Measurements from ENCODE around the gene APBA1.

The APBA1 gene

DNA sequence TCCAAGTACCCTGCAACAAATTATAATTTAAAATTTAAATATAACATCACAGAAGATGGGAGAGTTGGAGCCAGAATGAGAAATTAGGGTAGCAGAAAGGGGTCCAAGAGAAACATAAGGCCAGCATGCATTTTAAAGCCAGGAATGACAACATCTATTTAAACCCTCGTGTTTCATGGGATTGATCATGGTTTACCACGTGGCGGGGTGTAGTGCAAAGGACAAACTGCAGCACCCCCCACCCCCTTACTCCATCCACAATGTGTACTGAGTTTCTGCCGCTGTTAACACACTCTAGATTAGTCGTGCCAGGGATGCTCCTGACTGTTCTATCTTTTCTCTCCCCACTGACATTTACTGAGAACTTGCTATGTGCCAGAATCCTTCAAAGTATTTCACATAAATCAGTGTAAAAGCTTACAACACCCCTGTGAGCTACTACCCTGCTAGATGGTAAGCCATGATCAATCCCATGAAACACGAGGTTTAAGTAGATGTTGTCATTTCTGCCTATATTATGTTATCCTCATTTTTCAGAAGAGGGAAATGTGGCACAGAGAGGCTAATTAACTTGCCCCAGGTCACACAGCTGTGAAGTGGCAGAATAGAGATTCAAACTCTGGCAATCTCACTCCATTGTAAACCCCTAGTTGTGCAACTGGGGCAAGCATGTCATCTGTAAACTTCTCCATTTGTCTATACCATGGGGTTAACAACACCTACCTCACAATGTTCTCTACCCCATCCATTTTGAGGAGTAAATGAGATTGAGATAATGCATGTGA, 210.9 kb downstream of the APBA1 start:
- Histone ChIP-seq H3K27ac (replicated peaks) (no peak overlapping the region), H3K4me3 (replicated peaks; ENCODE audit: insufficient read depth, low read length) (no peak overlapping the region), H3K27me3 (ENCODE audit: insufficient read depth, poor library complexity, severe bottlenecking) (no peaks in the 10 kb centered on the region)
- no peak for DNase-seq (ENCODE audit: low read depth in 1 of 2, low spot score in 1 of 2)
- TF ChIP-seq SPI1 (IDR thresholded peaks at IDR 0.05; ENCODE audit: borderline replicate concordance, low read depth) (no peak), POLR2AphosphoS5 (IDR thresholded peaks at IDR 0.05; ENCODE audit: low read depth) (no peak), GABPA (IDR thresholded peaks at IDR 0.05; ENCODE audit: low read depth) (no peak)
- TF ChIP-seq, protein P1, sequence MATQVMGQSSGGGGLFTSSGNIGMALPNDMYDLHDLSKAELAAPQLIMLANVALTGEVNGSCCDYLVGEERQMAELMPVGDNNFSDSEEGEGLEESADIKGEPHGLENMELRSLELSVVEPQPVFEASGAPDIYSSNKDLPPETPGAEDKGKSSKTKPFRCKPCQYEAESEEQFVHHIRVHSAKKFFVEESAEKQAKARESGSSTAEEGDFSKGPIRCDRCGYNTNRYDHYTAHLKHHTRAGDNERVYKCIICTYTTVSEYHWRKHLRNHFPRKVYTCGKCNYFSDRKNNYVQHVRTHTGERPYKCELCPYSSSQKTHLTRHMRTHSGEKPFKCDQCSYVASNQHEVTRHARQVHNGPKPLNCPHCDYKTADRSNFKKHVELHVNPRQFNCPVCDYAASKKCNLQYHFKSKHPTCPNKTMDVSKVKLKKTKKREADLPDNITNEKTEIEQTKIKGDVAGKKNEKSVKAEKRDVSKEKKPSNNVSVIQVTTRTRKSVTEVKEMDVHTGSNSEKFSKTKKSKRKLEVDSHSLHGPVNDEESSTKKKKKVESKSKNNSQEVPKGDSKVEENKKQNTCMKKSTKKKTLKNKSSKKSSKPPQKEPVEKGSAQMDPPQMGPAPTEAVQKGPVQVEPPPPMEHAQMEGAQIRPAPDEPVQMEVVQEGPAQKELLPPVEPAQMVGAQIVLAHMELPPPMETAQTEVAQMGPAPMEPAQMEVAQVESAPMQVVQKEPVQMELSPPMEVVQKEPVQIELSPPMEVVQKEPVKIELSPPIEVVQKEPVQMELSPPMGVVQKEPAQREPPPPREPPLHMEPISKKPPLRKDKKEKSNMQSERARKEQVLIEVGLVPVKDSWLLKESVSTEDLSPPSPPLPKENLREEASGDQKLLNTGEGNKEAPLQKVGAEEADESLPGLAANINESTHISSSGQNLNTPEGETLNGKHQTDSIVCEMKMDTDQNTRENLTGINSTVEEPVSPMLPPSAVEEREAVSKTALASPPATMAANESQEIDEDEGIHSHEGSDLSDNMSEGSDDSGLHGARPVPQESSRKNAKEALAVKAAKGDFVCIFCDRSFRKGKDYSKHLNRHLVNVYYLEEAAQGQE (IDR thresholded peaks at IDR 0.05; ENCODE audit: insufficient replicate concordance, low read depth), result no peak
- TF ChIP-seq, protein P2, sequence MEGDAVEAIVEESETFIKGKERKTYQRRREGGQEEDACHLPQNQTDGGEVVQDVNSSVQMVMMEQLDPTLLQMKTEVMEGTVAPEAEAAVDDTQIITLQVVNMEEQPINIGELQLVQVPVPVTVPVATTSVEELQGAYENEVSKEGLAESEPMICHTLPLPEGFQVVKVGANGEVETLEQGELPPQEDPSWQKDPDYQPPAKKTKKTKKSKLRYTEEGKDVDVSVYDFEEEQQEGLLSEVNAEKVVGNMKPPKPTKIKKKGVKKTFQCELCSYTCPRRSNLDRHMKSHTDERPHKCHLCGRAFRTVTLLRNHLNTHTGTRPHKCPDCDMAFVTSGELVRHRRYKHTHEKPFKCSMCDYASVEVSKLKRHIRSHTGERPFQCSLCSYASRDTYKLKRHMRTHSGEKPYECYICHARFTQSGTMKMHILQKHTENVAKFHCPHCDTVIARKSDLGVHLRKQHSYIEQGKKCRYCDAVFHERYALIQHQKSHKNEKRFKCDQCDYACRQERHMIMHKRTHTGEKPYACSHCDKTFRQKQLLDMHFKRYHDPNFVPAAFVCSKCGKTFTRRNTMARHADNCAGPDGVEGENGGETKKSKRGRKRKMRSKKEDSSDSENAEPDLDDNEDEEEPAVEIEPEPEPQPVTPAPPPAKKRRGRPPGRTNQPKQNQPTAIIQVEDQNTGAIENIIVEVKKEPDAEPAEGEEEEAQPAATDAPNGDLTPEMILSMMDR (IDR thresholded peaks at IDR 0.05; ENCODE audit: insufficient read depth, low read length), result no peak

DNA sequence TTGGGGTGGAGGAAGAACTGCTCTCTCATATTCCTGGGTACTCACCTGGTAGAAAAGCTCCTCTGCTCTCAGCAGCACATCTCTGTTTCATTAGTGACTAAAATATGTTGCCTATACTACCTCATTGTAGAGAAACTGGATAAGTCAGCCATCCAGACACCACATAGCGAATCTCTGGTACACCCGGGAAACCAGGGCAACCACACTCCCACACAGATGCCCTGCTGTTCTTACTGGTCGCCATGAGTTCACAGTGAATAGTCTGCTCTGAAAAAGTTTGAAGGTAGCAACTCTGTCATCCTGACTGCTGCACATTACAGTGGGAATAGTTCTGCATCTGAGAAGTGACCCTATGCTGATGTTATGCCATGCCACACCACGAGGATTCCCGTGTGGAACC, 212.2 kb downstream of the APBA1 start:
- H3K27ac ChIP-seq (replicated peaks), result no peak overlapping the region
- TF ChIP-seq SPI1 (IDR thresholded peaks at IDR 0.05; ENCODE audit: borderline replicate concordance, low read depth) (no peak), GABPA (IDR thresholded peaks at IDR 0.05; ENCODE audit: low read depth) (no peak), POLR2AphosphoS5 (IDR thresholded peaks at IDR 0.05; ENCODE audit: low read depth) (no peak)
- TF ChIP-seq, protein P1 (IDR thresholded peaks at IDR 0.05; ENCODE audit: insufficient replicate concordance, low read depth), result no peak
- TF ChIP-seq, protein P2 (IDR thresholded peaks at IDR 0.05; ENCODE audit: insufficient read depth, low read length), result no peak
- H3K4me3 ChIP-seq (replicated peaks; ENCODE audit: insufficient read depth, low read length), result no peak overlapping the region
- no peak for DNase-seq (ENCODE audit: low read depth in 1 of 2, low spot score in 1 of 2)
- H3K27me3 ChIP-seq (ENCODE audit: insufficient read depth, poor library complexity, severe bottlenecking), result no peaks in the 10 kb centered on the region

DNA sequence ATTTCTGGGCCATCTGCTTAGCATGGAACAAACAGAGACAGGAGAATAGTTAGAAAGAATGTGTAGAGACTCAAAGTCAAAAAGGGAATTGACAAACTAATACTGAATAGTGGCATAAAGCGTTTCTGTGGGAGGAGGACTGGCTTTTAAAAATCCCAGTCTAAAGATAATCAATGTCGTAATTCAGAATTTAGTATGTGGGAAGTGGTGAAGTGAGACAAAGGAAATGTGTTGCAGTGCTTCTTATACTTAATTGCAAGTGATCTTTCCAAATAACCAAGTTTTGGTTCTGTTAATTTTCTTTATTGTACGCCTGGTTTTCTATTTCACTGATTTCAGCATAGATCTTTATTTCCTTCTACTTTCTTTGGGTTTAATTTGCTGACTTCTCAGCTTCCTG, 214.0 kb downstream of the APBA1 start:
- TF ChIP-seq SPI1 (IDR thresholded peaks at IDR 0.05; ENCODE audit: borderline replicate concordance, low read depth), result no peak
- TF ChIP-seq, protein P2 (IDR thresholded peaks at IDR 0.05; ENCODE audit: insufficient read depth, low read length), result no peak
- TF ChIP-seq, protein P1 (IDR thresholded peaks at IDR 0.05; ENCODE audit: insufficient replicate concordance, low read depth), result no peak
- TF ChIP-seq POLR2AphosphoS5 (IDR thresholded peaks at IDR 0.05; ENCODE audit: low read depth), result no peak
- TF ChIP-seq GABPA (IDR thresholded peaks at IDR 0.05; ENCODE audit: low read depth), result no peak
- no peak overlapping the region for H3K27ac ChIP-seq (replicated peaks)
- no peaks in the 10 kb centered on the region for H3K27me3 ChIP-seq (ENCODE audit: insufficient read depth, poor library complexity, severe bottlenecking)
- DNase-seq (ENCODE audit: low read depth in 1 of 2, low spot score in 1 of 2), result no peak
- H3K4me3 ChIP-seq (replicated peaks; ENCODE audit: insufficient read depth, low read length), result no peak overlapping the region
